DOHH2 (cell line): ENCODE data around the gene ANXA3.
"Not testable (repeated sequence)": the region's sequence is repeated elsewhere in the genome, so short reads cannot be mapped to it uniquely, and the experiment has no call there.

Experiments
- H3F3A ChIP-seq: fragments of 200-600 bp; sonication (generic), shearing (Covaris generic); 2 replicates; pipeline ENCODE4 v1.6.0; 2016; ENCODE audit warnings: antibody characterized with exemption, mild to moderate bottlenecking; ENCODE audit not compliant: control insufficient read depth, insufficient read depth
- H3K27ac ChIP-seq: fragments of 200-600 bp; sonication (generic); 2 replicates; pipeline ENCODE4 v1.5.1; 2014; ENCODE audit warnings: low read depth, mild to moderate bottlenecking, low read length, moderate library complexity
- H3K27me3 ChIP-seq: fragments of 200-600 bp; sonication (generic); 2 replicates; pipeline ENCODE4 v1.6.1; 2014; ENCODE audit warnings: mild to moderate bottlenecking, low read length, mixed read lengths; ENCODE audit not compliant: control insufficient read depth
- H3K36me3 ChIP-seq: fragments of 200-600 bp; sonication (generic); 2 replicates; pipeline ENCODE4 v1.6.1; 2014; ENCODE audit warnings: mild to moderate bottlenecking, low read length, moderate library complexity, mixed read lengths; ENCODE audit not compliant: control insufficient read depth
- H3K4me1 ChIP-seq: fragments of 200-600 bp; sonication (generic); 2 replicates; pipeline ENCODE4 v1.6.1; 2014; ENCODE audit warnings: mild to moderate bottlenecking, low read length, mixed read lengths; ENCODE audit not compliant: control insufficient read depth
- H3K4me2 ChIP-seq: fragments of 200-600 bp; sonication (generic); 2 replicates; pipeline ENCODE4 v1.6.0; 2014; ENCODE audit warnings: mild to moderate bottlenecking, low read length, moderate library complexity
- H3K4me3 ChIP-seq: fragments of 200-600 bp; sonication (generic); 2 replicates; pipeline ENCODE4 v1.5.1; 2014; ENCODE audit warnings: mild to moderate bottlenecking, low read length, mixed read lengths
- H3K79me2 ChIP-seq: fragments of 200-600 bp; sonication (generic); 2 replicates; pipeline ENCODE4 v1.6.1; 2014; ENCODE audit warnings: mild to moderate bottlenecking, low read length, mixed read lengths; ENCODE audit not compliant: control insufficient read depth
- H3K9me2 ChIP-seq: fragments of 200-600 bp; sonication (generic); replicated peaks from 2 replicates; pipeline ENCODE4 v1.6.1; 2014; ENCODE audit warnings: mild to moderate bottlenecking, low read length, mixed read lengths; ENCODE audit not compliant: control insufficient read depth
- H3K9me3 ChIP-seq: fragments of 200-600 bp; sonication (generic); 2 replicates; pipeline ENCODE4 v1.6.1; 2014; ENCODE audit warnings: antibody characterized with exemption, low read length, mixed read lengths; ENCODE audit not compliant: control insufficient read depth, insufficient read depth
- H4K20me1 ChIP-seq: fragments of 200-600 bp; sonication (generic); 2 replicates; pipeline ENCODE4 v1.6.0; 2014; ENCODE audit warnings: low read depth, mild to moderate bottlenecking, antibody characterized with exemption, low read length, moderate library complexity; ENCODE audit not compliant: control insufficient read depth, insufficient read depth
- CTCF ChIP-seq: fragments of 200-600 bp; sonication (generic); IDR thresholded peaks from one replicate; pipeline ENCODE4 v1.5.1; 2014; ENCODE audit warnings: antibody characterized with exemption, mild to moderate bottlenecking, low read depth, low read length; ENCODE audit not compliant: poor library complexity, severe bottlenecking
- EZH2phosphoT487 ChIP-seq: fragments of 200-600 bp; sonication (generic); IDR thresholded peaks from 2 replicates; pipeline ENCODE4 v1.6.1; 2017; ENCODE audit warnings: borderline replicate concordance, mild to moderate bottlenecking, antibody characterized with exemption, low read length, moderate library complexity, mixed read lengths

Gene ANXA3

DNA sequence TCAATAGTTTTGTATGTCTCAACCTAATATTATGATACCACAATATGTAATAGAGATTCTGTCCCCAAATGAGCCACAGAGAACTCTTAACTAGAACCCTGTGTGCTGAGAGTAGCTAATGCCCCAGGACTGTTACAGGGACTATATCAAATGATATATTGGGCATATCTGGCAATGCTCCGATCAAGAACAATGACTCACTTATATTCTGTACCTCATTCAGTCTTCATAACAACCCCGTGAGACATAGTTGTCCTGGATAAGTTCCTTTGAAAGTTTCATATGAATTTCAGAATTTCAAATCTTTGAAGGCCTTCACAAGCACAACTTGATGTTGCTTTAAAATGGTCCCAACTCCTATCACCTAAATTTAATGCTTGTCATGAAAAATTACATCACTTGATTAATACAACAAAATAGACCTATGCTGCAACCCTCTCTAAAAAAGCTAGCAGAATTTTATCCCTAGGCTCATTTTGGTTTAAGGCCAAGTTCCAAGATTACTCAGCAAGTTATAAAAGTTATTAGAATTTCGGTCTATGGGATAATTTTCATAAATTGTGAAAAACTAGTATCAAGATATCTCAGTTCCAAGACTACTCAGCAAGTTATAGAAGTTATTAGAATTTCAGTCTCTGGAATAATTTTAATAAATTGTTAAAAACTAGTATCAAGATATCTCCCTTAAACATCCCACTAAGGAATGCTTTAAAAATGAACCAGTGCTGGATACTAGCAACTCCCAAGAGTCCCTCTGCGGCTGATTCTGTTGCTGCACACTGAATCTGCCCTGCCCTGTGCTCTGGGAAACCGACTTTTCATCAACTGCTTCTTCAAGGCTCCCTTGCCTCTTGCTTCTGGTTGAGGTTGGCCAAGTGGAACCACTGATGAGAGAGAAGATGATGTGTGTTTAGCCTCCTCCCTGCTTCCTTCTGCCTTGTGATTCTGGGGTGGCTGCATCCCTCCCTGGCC lies 6.0 kb upstream of the ANXA3 start:
- no peak overlapping the region for H3K4me3 ChIP-seq
- no peaks in the 10 kb centered on the region for H4K20me1 ChIP-seq
- H3K4me1 ChIP-seq, result no peaks in the 10 kb centered on the region
- H3K79me2 ChIP-seq, result no peaks in the 10 kb centered on the region
- H3K27me3 ChIP-seq, result peaks cover 16% of the 10 kb centered on the region
- H3K9me3 ChIP-seq, result no peaks in the 10 kb centered on the region
- no peak overlapping the region for H3K4me2 ChIP-seq
- no peaks in the 10 kb centered on the region for H3K36me3 ChIP-seq
- TF ChIP-seq EZH2phosphoT487, result no peak
- TF ChIP-seq CTCF, result no peak
- no peaks in the 10 kb centered on the region for H3F3A ChIP-seq
- no peak overlapping the region for H3K27ac ChIP-seq
- H3K9me2 ChIP-seq, result no peaks in the 10 kb centered on the region

DNA sequence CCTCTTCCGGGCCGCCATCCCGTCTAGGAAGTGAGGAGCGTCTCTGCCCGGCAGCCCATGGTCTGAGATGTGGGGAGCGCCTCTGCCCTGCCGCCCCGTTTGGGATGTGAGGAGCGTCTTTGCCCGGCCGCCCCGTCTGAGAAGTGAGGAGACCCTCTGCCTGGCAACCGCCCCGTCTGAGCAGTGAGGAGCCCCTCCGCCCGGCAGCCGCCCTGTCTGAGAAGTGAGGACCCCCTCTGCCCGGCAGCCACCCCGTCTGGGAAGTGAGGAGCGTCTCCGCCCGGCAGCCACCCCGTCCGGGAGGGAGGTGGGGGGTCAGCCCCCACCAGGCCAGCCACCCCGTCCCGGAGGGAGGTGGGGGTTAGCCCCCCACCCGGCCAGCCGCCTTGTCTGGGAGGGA lies 3.7 kb upstream of the ANXA3 start:
- not testable (repeated sequence) for H3K36me3 ChIP-seq, H3K4me2 ChIP-seq, H3K9me2 ChIP-seq, H4K20me1 ChIP-seq, H3K79me2 ChIP-seq, H3K4me1 ChIP-seq, H3K9me3 ChIP-seq, H3K27ac ChIP-seq, H3K4me3 ChIP-seq, H3F3A ChIP-seq
- peaks cover 33% of the 10 kb centered on the region for H3K27me3 ChIP-seq

DNA sequence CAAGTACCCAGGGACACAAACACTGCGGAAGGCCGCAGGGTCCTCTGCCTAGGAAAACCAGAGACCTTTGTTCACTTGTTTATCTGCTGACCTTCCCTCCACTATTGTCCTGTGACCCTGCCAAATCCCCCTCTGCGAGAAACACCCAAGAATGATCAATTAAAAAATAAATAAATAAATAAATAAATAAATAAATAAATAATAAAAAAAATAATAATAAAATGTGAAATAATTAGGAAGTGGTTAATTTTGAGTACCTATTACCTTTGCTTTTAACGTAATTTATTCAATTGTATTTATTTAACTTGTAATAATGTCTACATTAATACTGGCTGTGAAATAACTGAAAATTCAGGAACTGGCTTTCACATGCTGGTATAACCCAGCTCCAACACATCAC lies 2.7 kb upstream of the ANXA3 start:
- not testable (repeated sequence) for H3K36me3 ChIP-seq, H3K27ac ChIP-seq, H4K20me1 ChIP-seq, H3K4me3 ChIP-seq, H3K4me1 ChIP-seq, H3K9me2 ChIP-seq, H3K4me2 ChIP-seq, H3F3A ChIP-seq, H3K79me2 ChIP-seq, H3K9me3 ChIP-seq
- peaks cover 39% of the 10 kb centered on the region for H3K27me3 ChIP-seq

DNA sequence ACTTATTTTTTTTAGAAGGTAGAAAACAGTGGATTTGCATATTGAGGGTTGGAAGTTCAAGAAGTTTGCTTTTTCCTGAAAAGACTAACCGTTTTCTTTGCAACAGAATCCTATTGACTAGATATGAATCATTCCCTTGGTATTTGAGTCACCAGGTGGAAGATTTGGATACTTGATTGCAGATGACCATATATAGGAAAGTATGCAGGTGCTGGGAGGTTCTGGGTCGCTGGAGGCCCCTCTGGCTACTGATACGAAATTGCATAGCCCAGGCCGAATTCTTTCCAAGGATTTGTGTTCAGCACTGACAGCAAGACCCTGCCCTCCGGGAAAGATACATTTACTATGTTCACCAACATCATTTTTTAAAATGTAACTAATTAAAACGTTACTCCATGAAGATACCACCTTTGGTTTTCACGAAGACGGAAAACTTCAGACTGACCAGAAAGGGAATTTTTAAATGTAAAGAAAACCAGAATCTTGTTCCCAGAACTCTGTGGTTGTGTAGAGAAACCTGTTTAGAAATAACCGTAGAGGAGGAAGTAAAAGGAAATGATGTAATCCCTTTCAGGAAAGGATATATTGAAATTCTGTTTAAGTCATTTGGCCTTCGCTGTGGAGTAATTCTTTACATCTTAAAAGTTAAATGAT lies 946 bp downstream of the ANXA3 start:
- Histone ChIP-seq H3K9me2 (no peaks in the 10 kb centered on the region), H3K27ac (no peak overlapping the region), H3K79me2 (no peaks in the 10 kb centered on the region), H3K4me2 (no peak overlapping the region), H3K36me3 (no peaks in the 10 kb centered on the region), H4K20me1 (no peaks in the 10 kb centered on the region), H3F3A (no peaks in the 10 kb centered on the region), H3K27me3 (peaks cover 34% of the 10 kb centered on the region), H3K4me3 (no peak overlapping the region), H3K9me3 (0 out of 2 replicates have a peak, but pooled peaks cover 4% of the 10 kb centered on the region), H3K4me1 (no peaks in the 10 kb centered on the region)
- TF ChIP-seq CTCF (no peak), EZH2phosphoT487 (no peak)
